ENCODE measurements around the gene C2orf76. TPM values are rescaled to one million over a fixed set of nuclear protein-coding genes. Genes with fewer than 3 reads are reported as not detected.

C2orf76 gene
- total and polyA plus RNA-seq, 2 experiments from 2014 or later, result 5.8 to 21.6 TPM

DNA sequence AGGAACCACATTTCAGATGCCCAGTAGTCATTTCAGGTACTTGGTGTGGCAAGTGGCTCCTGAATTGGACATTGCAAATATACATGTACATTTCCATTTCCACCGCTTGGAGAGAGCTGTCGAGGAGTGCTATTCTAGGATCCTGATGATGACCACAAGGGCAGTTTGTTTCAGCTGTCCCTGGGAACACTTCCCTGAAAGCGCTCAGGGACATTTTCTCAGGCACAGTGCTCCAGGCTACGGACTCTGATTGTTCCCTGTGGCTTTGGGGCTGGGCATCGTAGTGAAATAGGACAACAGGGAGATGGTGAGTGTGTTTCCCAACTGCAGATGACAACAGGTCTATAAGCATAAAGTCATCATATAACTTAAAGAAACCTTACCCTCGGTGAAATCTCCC is 3.2 kb upstream of the C2orf76 start:
- Mint-ChIP-seq H3K4me1 (peaks cover 16% of the 10 kb centered on the region), H3K36me3 (ENCODE audit: low read depth) (peaks cover 64% of the 10 kb centered on the region), H3K9me3 (peaks cover 6% of the 10 kb centered on the region), H3K27ac (no peak overlapping the region), H3K27me3 (ENCODE audit: insufficient read depth, low read depth, poor library complexity) (peaks cover 12% of the 10 kb centered on the region), H3K4me3 (no peak overlapping the region)
- no peaks in the 10 kb centered on the region for H3F3A ChIP-seq (replicated peaks; ENCODE audit: low read depth)
- peaks cover 49% of the 10 kb centered on the region for H3K36me3 ChIP-seq (ENCODE audit: insufficient read depth)
- ATAC-seq (no peak), DNase-seq (ENCODE audit: low spot score) (no peak)
- H3K27me3 ChIP-seq (ENCODE audit: insufficient read depth), result no peaks in the 10 kb centered on the region
- no peaks in the 10 kb centered on the region for H3K9me2 ChIP-seq (ENCODE audit: insufficient read depth)
- H3K4me2 ChIP-seq, result no peak overlapping the region
- peaks cover 18% of the 10 kb centered on the region for H4K20me1 ChIP-seq (replicated peaks; ENCODE audit: insufficient read depth)
- no peak overlapping the region for H3K27ac ChIP-seq (ENCODE audit: low read depth)
- H3K4me3 ChIP-seq, result no peak overlapping the region
- H3K79me2 ChIP-seq (replicated peaks; ENCODE audit: insufficient read depth), result peaks cover 36% of the 10 kb centered on the region
- H3K4me1 ChIP-seq (ENCODE audit: insufficient read depth), result peaks cover 4% of the 10 kb centered on the region; the same call in 1 of the 2 replicates
- TF ChIP-seq, protein P1, sequence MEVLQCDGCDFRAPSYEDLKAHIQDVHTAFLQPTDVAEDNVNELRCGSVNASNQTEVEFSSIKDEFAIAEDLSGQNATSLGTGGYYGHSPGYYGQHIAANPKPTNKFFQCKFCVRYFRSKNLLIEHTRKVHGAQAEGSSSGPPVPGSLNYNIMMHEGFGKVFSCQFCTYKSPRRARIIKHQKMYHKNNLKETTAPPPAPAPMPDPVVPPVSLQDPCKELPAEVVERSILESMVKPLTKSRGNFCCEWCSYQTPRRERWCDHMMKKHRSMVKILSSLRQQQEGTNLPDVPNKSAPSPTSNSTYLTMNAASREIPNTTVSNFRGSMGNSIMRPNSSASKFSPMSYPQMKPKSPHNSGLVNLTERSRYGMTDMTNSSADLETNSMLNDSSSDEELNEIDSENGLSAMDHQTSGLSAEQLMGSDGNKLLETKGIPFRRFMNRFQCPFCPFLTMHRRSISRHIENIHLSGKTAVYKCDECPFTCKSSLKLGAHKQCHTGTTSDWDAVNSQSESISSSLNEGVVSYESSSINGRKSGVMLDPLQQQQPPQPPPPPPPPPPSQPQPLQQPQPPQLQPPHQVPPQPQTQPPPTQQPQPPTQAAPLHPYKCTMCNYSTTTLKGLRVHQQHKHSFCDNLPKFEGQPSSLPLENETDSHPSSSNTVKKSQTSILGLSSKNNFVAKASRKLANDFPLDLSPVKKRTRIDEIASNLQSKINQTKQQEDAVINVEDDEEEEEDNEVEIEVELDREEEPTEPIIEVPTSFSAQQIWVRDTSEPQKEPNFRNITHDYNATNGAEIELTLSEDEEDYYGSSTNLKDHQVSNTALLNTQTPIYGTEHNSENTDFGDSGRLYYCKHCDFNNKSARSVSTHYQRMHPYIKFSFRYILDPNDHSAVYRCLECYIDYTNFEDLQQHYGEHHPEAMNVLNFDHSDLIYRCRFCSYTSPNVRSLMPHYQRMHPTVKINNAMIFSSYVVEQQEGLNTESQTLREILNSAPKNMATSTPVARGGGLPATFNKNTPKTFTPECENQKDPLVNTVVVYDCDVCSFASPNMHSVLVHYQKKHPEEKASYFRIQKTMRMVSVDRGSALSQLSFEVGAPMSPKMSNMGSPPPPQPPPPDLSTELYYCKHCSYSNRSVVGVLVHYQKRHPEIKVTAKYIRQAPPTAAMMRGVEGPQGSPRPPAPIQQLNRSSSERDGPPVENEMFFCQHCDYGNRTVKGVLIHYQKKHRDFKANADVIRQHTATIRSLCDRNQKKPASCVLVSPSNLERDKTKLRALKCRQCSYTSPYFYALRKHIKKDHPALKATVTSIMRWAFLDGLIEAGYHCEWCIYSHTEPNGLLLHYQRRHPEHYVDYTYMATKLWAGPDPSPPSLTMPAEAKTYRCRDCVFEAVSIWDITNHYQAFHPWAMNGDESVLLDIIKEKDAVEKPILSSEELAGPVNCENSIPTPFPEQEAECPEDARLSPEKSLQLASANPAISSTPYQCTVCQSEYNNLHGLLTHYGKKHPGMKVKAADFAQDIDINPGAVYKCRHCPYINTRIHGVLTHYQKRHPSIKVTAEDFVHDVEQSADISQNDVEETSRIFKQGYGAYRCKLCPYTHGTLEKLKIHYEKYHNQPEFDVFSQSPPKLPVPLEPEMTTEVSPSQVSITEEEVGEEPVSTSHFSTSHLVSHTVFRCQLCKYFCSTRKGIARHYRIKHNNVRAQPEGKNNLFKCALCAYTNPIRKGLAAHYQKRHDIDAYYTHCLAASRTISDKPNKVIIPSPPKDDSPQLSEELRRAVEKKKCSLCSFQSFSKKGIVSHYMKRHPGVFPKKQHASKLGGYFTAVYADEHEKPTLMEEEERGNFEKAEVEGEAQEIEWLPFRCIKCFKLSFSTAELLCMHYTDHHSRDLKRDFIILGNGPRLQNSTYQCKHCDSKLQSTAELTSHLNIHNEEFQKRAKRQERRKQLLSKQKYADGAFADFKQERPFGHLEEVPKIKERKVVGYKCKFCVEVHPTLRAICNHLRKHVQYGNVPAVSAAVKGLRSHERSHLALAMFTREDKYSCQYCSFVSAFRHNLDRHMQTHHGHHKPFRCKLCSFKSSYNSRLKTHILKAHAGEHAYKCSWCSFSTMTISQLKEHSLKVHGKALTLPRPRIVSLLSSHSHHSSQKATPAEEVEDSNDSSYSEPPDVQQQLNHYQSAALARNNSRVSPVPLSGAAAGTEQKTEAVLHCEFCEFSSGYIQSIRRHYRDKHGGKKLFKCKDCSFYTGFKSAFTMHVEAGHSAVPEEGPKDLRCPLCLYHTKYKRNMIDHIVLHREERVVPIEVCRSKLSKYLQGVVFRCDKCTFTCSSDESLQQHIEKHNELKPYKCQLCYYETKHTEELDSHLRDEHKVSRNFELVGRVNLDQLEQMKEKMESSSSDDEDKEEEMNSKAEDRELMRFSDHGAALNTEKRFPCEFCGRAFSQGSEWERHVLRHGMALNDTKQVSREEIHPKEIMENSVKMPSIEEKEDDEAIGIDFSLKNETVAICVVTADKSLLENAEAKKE (CRISPR knock-in tag; IDR thresholded peaks at IDR 0.05), result no peak
- TF ChIP-seq ZNF114 (CRISPR knock-in tag; IDR thresholded peaks at IDR 0.05), result no peak
- TF ChIP-seq EZH2 (IDR thresholded peaks at IDR 0.05; ENCODE audit: low read depth, unreplicated experiment), result no peak
- no peak for TF ChIP-seq STAT1 (IDR thresholded peaks at IDR 0.05; ENCODE audit: unreplicated experiment)
- H2AFZ ChIP-seq, result no peak overlapping the region

- Histone ChIP-seq H2AFZ (peak overlapping the region; percentile 94; the same call in 1 of the 2 replicates), H3K27ac (ENCODE audit: low read depth) (no peak overlapping the region), H3K36me3 (ENCODE audit: insufficient read depth) (peaks cover 38% of the 10 kb centered on the region), H3K9me2 (ENCODE audit: insufficient read depth) (no peaks in the 10 kb centered on the region), H3K4me1 (ENCODE audit: insufficient read depth) (peaks cover 8% of the 10 kb centered on the region; the same call in 1 of the 2 replicates), H4K20me1 (replicated peaks; ENCODE audit: insufficient read depth) (peaks cover 18% of the 10 kb centered on the region), H3K4me3 (peak overlapping the region; percentile 98), H3K4me2 (peak overlapping the region; percentile 98), H3F3A (replicated peaks; ENCODE audit: low read depth) (no peaks in the 10 kb centered on the region), H3K27me3 (ENCODE audit: insufficient read depth) (no peaks in the 10 kb centered on the region), H3K79me2 (replicated peaks; ENCODE audit: insufficient read depth) (peaks cover 49% of the 10 kb centered on the region)
- H3K27ac Mint-ChIP-seq, result 0 out of 2 replicates have a peak overlapping the region, but pooled peaks have one; percentile 92
- H3K4me3 Mint-ChIP-seq, result peak overlapping the region; percentile 98
- no peaks in the 10 kb centered on the region for H3K9me3 Mint-ChIP-seq
- peaks cover 18% of the 10 kb centered on the region for H3K4me1 Mint-ChIP-seq
- H3K36me3 Mint-ChIP-seq (ENCODE audit: low read depth), result peaks cover 41% of the 10 kb centered on the region
- ATAC-seq, result peak; percentile 81
- H3K27me3 Mint-ChIP-seq (ENCODE audit: insufficient read depth, low read depth, poor library complexity), result peaks cover 14% of the 10 kb centered on the region
- DNase-seq (ENCODE audit: low spot score), result peak; percentile 80
- no peak for TF ChIP-seq CREB1 (CRISPR knock-in tag; IDR thresholded peaks at IDR 0.05; ENCODE audit: low read depth)
- TF ChIP-seq, protein P2, sequence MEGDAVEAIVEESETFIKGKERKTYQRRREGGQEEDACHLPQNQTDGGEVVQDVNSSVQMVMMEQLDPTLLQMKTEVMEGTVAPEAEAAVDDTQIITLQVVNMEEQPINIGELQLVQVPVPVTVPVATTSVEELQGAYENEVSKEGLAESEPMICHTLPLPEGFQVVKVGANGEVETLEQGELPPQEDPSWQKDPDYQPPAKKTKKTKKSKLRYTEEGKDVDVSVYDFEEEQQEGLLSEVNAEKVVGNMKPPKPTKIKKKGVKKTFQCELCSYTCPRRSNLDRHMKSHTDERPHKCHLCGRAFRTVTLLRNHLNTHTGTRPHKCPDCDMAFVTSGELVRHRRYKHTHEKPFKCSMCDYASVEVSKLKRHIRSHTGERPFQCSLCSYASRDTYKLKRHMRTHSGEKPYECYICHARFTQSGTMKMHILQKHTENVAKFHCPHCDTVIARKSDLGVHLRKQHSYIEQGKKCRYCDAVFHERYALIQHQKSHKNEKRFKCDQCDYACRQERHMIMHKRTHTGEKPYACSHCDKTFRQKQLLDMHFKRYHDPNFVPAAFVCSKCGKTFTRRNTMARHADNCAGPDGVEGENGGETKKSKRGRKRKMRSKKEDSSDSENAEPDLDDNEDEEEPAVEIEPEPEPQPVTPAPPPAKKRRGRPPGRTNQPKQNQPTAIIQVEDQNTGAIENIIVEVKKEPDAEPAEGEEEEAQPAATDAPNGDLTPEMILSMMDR (conservative IDR thresholded peaks at IDR 0.05; ENCODE audit: low read depth in 2 of 2), result no peak
- TF ChIP-seq, protein P3, sequence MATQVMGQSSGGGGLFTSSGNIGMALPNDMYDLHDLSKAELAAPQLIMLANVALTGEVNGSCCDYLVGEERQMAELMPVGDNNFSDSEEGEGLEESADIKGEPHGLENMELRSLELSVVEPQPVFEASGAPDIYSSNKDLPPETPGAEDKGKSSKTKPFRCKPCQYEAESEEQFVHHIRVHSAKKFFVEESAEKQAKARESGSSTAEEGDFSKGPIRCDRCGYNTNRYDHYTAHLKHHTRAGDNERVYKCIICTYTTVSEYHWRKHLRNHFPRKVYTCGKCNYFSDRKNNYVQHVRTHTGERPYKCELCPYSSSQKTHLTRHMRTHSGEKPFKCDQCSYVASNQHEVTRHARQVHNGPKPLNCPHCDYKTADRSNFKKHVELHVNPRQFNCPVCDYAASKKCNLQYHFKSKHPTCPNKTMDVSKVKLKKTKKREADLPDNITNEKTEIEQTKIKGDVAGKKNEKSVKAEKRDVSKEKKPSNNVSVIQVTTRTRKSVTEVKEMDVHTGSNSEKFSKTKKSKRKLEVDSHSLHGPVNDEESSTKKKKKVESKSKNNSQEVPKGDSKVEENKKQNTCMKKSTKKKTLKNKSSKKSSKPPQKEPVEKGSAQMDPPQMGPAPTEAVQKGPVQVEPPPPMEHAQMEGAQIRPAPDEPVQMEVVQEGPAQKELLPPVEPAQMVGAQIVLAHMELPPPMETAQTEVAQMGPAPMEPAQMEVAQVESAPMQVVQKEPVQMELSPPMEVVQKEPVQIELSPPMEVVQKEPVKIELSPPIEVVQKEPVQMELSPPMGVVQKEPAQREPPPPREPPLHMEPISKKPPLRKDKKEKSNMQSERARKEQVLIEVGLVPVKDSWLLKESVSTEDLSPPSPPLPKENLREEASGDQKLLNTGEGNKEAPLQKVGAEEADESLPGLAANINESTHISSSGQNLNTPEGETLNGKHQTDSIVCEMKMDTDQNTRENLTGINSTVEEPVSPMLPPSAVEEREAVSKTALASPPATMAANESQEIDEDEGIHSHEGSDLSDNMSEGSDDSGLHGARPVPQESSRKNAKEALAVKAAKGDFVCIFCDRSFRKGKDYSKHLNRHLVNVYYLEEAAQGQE (IDR thresholded peaks at IDR 0.05; ENCODE audit: unreplicated experiment), result no peak
- TF ChIP-seq EZH2phosphoT487 (IDR thresholded peaks at IDR 0.05; ENCODE audit: unreplicated experiment), result no peak
- no peak for TF ChIP-seq ZNF114 (CRISPR knock-in tag; IDR thresholded peaks at IDR 0.05)
Measured at GRCh38 chr2:119367472-119368099, 952 bp upstream of the C2orf76 start.

All from GM23338 (cell line).